HS-27A (cell line): ENCODE data around the gene FOXS1.
"Not testable (repeated sequence)": the region's sequence is repeated elsewhere in the genome, so short reads cannot be mapped to it uniquely, and the experiment has no call there.

Source experiments
- DNase-seq: peaks from one replicate; pipeline ENCODE4 v3.0.0-alpha.2; 2012; ENCODE audit warnings: low read depth, missing footprints

The FOXS1 gene

GRCh38 chr20:31838646-31839292 lies 6.6 kb downstream of the FOXS1 start:
- no peak for DNase-seq

DNA sequence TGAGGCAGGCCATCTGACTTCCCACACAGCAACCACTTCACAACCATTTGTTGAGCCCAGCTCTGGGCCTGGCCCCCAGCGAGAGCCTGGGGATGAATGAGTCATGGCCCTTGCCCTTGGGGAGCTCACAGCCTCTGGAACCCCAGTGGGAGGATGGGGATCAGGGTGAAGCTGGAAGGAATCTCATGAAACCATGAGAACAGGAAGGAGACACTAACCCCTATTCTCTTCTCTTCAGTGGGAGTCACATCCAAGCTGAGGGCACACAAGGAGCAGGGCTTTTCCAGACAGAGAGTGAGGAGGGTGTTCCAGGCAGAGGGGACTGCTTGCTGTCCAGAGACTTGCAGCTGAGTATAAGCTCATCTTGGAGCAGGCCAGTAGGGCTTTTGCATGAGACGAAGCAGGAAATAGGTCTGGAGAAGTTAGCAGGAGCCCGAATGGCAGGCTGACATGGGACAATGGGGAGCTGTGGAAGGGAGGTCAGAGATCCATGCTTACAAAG lies 7.5 kb downstream of the FOXS1 start:
- DNase-seq, result no peak

DNA sequence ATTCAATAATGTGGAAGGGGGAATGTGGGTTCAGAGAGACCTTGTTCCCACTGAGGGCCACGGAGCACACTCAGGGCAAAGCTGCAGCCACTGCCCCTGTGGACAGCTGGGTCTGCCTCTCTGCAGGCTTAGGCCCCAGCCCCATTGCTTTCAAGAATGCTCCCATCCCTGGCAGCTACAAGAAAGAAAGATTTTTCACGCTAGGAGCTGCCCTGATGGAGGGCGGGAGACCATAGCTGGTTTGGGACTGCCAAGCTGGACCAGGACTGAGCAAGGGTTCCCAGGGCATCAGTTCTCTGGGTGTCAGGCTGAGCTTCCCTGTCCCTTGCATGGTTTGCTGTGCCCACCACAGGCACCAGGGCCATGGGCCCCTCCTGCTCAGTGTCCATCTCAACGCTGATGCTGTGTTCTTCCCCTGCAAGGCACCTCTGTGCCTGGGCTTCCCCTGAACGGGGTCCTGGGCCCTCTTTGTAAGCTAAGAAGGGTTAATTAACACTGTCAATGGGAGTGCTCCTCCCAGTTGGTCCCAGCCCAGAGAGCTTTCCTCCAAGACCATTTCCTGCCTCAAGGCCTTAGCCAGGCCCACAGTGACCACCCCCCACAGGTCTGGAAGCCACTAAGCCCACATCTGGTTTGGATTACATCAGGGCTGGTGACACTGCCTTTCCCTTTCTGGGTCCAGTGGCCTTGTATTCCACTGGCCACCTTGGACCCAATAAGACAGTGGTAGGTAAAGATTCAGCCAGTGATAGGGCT lies 8.4 kb downstream of the FOXS1 start:
- DNase-seq, result no peak

- DNase-seq, result peak; percentile 92
Observed at GRCh38 chr20:31835977-31836852, 9.2 kb downstream of the FOXS1 start.

- DNase-seq, result no peak
Observed at GRCh38 chr20:31835554-31835953, 9.8 kb downstream of the FOXS1 start.

GRCh38 chr20:31833931-31834521 lies 11.4 kb downstream of the FOXS1 start:
- no peak for DNase-seq

DNA sequence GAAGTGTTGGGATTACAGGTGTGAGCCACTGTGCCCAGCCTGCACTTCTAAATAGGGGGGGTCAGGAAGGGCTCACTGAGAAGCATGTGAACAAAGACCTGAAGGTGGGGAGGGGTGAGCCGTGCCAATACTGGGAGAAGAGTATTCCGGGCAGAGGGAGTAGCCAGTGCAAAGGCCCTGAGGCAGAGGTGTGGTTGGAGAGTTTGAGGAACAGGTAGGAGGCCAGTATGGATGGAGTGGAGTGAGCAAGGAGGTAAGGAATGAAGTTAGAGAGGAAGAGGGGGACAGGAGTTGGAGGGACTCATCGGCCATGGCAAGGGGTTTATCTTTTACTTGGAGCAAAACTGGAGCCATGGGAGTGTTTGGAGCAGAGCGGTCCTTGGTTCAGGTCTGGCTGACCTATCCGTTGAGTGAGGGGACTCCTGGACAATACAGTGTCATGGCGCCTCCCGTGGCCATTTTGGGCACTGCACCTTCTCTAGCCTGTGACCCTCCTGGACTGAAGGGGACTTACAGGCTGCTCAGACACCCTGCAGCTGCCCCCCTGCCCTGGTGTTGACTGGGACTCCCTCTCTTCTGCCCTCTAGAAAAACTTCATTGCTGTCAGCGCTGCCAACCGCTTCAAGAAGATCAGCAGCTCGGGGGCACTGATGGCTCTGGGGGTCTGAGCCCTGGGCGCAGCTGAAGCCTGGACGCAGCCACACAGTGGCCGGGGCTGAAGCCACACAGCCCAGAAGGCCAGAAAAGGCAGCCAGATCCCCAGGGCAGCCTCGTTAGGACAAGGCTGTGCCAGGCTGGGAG lies 12.1 kb downstream of the FOXS1 start:
- no peak for DNase-seq

DNA sequence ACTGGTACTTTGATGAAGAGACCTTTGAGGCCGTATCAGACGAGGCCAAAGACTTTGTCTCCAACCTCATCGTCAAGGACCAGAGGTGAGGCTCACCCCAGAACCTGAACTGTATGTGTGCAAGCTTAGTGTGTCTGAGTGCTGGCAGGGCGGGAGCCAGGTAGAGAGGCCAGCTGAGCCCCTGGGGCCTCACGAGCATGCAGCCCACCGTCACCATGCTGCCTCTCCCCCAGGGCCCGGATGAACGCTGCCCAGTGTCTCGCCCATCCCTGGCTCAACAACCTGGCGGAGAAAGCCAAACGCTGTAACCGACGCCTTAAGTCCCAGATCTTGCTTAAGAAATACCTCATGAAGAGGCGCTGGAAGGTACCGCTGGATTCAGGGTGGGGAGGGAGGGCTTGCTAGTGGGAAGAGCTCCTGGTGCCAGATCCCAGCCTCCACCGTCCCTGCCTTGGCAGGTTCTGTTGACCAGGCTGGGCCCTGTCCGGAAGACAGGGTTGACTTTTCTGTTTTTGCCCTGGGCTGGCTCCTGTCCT lies 13.6 kb downstream of the FOXS1 start:
- no peak for DNase-seq

GRCh38 chr20:31831211-31831610 lies 14.2 kb downstream of the FOXS1 start:
- DNase-seq, result no peak

DNA sequence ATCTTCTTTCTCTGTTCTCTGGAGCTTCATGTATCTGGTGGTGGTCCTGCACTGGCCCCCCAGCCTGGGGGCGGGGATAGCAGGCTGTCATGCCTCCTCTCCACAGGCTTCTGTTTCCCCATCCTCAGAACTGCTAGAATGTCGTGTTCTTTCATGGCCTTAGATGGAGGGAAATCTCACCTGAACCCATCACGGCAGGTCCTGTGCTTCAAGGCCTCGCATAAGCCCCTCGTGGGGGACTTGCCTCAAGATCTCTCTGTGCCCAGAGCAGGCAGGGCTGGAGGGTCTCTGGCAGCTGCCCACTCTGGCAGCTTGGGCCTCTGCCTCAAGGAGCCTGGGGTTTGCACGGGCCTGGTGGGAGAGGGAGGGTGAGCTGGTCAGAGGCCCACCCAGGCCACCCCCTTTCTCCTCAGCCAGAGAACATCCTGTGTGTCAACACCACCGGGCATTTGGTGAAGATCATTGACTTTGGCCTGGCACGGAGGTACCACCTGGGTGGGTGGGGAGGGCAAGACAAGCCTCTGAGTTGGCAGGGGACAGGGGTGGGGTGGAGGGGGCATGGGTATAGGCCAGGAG lies 14.9 kb downstream of the FOXS1 start:
- DNase-seq, result no peak

DNA sequence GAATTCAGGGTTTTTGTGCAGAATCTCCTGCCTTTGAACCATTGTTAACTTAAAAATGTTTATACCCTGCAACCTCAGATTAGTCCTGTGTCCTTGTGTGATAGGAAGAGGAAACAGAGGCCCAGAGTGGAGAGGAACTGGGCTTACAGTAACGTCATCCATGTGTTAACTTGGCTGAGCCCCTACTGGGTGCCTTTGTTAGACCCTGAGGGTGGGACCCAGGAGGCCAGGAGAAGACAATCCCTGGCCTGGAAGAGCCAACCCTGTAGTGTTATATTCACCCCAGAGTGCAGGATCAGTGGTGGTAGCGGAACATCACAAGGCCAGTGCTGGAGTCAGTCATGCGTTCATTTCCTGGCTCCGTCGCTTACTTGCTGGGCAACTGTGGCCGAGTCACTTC lies 15.7 kb downstream of the FOXS1 start:
- no peak for DNase-seq

DNA sequence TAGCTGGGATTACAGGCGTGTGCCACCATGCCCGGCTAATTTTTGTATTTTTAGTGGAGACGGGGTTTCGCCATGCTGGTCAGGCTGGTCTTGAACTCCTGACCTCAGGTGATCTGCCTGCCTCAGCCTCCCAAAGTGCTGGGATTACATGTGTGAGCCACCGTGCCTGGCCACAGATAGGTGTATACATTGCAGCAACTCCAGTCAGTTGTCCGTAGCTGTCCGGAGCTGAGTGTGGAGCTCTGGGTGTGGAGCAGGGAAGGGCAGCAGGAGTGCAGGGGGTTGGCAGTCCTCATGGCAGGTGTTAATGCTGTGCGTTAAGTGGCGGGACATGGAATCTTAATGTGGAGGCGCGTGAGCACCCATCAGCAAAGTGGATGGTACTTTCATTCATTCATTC lies 17.4 kb downstream of the FOXS1 start:
- not testable (repeated sequence) for DNase-seq

DNA sequence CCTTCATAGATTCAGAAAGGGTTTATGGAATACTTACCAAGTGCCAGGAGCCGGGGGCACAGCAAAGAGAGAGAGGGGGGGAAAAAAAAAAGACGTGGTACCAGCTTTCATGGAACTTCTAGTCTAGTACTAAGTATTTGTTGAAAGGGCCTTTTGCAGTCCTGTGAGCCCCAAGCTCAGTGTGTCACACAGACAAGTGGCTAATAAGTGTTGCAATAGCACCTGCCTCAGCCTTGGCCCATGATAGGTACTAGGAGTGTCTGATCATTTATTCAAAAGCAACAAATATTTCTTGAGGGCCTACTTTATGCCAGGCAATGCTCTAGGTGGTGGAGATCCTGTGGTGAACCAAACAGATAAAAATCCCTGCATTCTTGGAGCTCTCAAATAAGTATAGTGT lies 18.3 kb downstream of the FOXS1 start:
- DNase-seq, result no peak

- DNase-seq, result no peak
Observed at GRCh38 chr20:31826074-31826473, 19.3 kb downstream of the FOXS1 start.

GRCh38 chr20:31824554-31825313 lies 20.7 kb downstream of the FOXS1 start:
- no peak for DNase-seq

- DNase-seq, result no peak
Observed at GRCh38 chr20:31824125-31824485, 21.3 kb downstream of the FOXS1 start.

DNA sequence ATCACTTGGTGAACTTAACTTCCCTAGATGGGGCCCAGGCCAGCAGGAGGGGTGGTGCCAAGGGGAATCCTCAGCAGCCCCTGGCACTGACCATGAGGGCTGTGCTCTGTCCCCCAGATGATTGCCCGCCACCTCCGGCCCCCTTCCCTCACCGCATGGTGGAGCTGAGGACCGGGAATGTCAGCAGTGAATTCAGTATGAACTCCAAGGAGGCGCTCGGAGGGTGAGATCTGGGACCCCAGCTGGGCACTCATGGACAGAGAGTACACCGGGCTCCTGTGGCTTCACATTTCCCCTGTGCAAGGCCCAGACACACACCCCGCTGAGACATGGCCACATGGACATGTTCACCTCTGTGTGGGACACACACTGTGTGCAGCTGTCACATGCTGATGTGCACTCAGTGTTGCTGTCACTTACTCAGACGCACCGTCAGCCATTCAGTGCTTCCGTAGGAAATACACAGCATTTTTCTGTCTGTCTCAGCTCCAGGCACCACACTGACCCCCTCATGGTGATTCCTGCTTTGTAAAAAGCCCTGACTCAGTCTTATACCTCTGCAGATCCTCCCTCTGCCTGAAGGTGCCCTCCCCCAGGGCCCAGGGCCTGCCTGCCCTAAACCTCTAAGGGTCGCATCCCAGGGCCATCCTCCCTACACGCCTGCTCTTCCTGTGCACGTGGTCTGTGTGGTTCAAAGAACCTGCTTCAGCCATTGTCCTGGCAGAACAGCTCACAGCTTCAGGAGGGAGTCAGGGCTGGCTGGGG lies 21.9 kb downstream of the FOXS1 start:
- DNase-seq, result no peak

- DNase-seq, result no peak
Observed at GRCh38 chr20:31822421-31823330, 22.7 kb downstream of the FOXS1 start.
